AML-193 (cell line): ENCODE measurements around the gene RUVBL1.
"Not testable (repeated sequence)": the region's sequence is repeated elsewhere in the genome, so short reads cannot be mapped to it uniquely, and the experiment has no call there.

Source experiments
- DNase-seq, 2 experiments: peaks; one replicate each; lab custom pipeline; 2025; lab: John Stamatoyannopoulos, UW

The RUVBL1 gene

DNA sequence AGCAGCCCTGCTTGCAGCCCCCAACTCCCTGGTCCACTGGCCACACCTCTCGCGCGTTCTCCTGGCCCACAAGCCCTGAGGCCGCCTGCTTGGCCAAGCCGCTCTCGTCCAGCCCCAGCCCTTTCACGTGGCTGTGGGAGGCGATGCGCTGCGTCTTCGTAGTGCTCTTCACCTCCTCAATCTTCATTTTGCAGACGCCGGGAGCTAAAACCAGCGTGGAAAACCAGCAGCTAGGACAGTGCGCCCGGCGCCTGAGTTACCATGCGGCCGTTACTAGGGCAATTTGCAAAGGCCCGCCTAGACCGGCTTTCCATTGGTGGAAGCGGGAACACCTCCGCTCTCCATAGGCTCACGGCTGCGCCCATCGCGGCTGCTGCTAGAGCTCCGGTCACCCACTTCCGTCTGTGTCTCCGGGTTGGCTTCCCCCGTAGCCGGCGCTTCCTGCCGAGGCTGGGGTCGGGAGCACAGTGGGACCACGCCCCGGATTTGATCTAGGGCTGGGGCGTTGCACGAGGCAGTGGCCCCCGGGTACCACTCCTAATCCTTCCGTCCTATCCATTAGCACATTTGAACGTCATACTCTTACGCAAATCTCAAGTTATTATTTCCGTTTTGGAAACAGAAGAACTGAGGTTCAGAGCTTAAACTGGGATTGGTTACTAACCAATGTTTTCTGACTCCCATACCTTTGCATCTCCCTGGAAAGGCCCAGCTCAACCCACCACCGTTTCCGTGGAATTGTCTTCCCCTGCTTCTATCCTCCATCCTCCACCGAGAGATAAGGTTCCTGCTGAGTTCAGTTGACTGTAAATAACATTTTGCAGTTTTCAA is at the start of gene RUVBL1:
RUVBL1 (minus strand) TSS at position 275 of the 831 bp plus-strand sequence; CDS start at position 187, 88 bp downstream.
- peak; percentile 100 for DNase-seq

DNA sequence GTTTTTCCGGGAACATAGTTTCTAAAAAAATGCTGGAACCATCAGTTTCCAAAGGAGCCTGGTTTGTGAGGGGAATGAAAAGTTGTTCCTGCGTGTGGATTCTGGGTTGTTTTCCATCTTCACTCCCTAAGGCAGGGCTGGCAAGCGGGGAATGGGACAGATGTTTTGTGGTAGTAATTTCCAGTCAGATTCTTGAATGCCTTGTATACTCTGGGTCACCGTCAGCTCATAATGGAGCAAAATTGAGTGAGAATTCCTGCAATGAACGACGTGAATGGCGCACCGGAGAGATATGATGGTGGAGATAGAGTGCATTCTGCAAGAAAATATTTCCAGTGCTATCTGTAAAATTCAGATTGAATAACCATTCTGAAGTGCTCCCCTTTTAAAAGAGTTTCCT is 49.6 kb upstream of the RUVBL1 start:
- no peak for DNase-seq

DNA sequence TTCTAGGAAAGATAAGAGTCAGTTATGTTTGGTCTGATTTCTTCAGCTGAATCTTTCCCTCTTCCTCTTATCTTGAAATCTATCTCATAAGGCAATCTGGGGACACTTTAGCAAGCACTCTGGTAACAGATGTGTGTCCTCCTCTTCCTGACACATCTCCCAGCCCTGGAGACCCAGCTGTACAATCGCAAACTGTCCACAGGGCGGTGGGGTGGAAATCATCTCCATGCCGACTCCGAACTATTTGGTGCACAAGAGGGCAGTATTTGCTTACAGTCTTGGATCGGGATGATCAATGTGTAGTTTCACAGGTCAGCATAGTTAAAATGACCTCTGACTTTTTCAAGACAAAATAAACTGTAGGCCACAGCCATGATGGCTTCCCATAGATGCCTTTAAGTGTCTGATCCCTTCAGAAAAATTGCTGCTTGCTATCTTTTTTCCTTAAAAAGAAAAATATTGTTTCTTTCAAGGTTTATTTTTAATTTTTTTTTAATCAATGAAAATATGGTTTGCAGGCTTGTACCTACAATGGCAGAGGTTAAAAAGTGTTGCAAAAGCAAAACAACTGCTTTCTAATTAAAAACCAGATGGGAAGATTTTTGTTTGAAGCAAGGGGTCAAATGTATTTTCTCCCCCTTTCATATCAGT is 47.4 kb upstream of the RUVBL1 start:
- peak; percentile 70 to 71 for DNase-seq

DNA sequence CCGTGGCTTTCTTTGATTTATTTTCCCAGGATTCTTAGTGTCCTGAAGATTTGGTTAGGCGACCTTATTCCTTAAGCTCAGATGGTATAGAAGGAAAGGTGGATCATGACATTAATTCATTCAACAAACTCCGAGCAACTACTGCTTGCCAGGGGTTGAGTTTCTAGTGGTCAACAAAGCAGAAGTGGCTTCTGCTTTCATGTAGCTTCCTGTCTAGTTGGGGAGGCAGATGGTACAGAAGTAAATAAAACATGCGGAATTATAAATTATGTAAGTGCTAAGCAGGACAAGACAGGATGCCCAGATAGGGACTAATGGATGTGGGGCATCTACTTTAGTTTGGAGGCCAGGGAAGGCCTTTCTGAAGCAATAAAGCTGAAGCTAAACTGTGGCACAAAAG is 45.2 kb upstream of the RUVBL1 start:
- peak in 1 of 2 experiments; percentile 8 for DNase-seq

DNA sequence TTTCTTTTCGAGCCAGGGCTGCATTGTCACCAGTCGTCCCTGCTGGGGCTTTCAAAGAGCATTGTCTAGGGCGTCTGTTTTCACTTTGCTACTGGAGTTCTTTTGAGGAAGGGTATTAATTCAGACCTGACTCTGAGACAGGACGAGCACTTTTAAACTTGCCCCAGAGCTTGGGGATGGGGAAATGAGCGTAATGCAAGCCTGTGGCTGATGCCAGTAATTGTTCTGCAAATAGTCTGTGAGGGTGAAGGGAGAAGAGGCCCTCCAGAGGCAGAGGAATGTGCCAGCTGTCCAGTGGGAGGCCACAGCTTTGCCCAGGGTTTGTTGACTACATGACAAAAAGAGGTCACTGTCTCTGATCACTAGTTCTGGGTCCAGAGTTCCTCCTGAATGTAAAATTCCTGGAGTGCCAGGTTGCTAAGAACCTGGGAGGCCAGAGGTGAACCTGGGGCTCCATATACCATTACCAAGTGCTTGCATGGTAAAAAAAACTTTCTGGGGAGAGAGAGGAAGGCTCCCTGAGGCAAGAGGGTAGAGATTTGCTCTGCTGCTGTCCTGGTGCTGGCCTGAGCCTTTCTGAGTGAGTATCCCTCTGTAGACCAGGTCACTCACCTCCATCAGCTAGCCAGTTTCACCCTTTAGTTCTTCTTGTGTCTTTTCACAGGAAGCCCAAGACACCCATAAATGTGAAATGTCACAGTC is 44.5 kb upstream of the RUVBL1 start:
- no peak for DNase-seq

DNA sequence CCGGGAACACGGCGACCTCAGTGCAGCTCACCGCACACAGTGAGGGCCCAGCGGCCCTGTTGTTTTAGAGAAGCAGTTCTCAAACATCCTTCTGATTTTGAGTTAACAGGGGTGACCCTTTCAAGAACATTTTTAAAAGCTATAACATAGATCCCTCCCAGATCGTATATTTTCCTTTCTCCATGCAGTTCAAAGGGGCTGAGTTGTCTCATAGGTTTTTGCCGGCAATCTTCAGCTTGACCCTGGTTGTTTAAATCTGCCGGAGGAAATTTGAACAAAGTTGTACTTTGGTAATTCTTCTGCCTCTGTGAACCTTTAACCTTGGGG is 44.0 kb upstream of the RUVBL1 start:
- DNase-seq: no peak

DNA sequence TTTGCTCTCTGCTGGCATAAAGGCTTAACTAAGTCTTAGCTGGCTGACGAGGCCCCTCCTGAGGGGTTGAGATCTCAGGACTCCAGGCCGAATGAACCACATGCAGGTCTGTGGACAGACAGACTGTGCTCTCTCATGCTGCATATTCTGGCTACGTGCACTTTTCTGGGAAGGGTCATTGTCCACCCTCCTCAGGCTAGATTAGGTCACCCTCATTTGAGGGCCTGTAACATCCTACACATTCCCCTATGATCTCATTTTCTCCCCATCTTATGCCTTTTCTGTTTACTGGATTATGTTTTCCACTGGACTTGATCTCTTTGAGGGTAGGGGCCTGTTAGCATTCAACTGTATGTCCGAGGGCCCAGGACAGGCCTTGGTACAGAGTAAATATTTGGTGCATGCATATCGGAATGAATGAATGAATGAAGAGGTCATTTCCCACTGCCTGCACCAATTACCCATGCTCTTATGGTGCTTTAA is 43.4 kb upstream of the RUVBL1 start:
- no peak for DNase-seq

DNA sequence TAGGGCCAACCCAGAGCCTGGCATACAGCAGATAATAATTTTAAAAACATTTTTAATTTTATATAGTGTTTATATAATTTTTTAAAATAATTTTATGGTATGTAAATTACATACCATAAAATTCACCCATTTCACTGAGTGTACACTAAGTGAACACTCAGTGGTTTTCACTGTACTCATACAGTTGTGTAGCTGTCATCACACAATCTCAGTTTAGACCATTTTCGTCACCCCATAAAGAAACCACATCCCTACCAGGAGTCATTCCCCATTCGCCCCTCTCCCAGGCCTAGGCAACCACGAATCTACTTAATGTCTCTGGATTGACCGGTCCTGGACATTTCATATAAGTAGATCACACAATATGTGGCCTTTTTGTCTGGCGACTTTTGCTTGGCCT is 39.8 kb upstream of the RUVBL1 start:
- DNase-seq: no peak

DNA sequence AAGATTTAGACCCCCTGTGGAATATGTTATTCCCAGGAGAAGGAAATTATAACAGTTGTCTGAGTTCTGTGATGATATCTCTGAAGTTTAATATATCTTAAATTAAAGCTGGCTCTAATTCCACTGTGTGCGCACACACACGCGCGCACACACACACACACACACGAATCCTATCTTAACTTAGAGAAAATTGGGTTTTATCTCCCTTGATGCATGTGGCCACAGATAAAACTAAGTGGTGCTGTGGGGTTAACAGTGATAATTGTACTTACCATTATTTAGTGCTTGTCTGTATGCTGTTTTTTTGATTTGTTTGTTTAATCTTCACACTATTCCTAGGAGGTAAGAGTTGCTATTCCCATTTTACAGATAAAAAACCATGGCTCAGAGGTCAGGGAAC is 37.0 kb upstream of the RUVBL1 start:
- no peak for DNase-seq

DNA sequence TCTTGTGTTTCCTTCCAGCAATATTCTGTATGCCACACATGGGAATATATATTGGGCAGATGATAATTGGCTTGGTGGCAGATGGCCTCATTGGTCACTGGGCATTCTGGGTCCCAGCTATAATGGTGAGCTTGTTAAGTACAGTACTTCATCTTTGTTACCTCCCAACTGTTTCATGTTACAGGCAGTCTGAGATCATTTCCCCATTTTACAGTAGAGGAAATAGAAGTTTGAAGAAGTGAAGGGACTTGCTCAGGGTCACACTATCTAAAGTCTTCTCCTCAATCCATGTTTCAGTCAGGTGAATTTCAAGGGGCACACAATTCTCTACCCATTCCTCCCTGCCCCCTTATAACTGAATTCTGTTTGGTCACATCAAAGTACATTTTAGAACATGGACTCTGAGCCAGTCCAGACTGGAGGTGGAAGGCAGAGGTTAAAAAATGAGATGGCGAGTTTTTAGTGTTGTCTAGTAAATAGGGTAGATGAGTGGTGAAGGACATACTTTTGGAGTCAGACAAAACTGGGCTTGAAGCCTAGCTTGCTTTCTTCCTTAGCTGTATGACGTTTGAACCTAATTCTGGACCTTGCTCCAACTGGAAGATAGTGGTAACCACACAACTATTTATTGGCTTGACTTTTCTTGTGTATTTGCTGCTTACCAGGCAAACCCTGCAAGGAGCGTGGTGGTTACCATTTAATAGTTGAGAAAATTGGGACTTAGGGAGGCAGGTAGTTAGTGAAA is 32.2 kb upstream of the RUVBL1 start:
- DNase-seq: peak; percentile 69 to 85

DNA sequence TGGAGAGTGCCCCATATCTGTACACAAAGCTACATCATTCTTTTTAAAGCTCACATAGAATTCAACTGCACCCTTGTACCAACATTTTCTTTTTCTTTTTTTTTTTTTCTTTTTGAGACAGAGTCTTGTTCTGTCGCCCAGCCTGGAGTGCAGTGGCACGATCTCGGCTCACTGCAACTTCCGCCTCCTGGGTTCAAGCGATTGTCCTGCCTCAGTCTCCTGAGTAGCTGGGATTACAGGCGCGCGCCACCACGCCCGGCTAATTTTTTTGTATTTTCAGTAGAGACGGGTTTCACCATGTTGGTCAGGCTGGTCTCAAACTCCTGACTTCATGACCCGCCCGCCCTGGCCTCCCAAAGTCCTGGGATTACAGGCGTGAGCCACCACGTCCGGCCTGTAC is 30.7 kb upstream of the RUVBL1 start:
- DNase-seq: not testable (repeated sequence)

DNA sequence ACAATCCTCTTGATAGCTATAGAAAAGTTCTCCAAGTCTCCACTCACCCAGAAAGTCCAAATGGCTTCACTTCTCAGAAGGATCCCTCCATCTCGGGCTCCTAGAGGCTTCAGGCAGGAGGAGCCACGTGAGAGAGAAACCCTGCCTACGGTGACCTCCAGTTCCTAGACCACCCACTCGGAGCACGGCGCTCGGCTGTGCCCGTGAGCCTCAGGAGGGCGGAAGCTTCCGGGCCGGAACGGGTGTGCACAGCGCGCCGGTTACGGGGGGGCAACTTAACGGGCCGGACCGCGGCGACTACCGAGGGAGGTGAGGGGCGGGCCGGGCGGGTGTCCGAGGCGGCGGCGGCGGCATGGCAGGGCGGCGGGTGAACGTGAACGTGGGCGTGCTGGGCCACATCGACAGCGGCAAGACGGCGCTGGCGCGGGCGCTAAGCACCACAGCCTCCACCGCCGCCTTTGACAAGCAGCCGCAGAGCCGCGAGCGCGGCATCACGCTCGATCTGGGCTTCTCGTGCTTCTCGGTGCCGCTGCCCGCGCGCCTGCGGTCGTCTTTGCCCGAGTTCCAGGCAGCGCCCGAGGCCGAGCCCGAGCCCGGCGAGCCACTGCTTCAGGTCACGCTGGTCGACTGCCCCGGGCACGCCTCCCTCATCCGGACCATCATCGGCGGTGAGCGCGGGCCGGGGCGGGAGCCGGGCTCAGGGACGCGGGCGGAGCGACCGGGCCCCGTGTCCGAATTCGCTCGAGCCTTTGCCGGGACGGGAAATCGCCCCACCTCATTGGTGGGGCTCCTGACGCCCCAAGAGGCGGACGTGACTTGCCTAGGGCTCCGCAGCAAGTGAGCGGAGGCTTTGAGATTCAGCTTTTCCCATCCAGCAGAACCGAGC is 29.8 kb upstream of the RUVBL1 start, which contains the start of gene EEFSEC:
EEFSEC (plus strand) TSS at position 326 of the 886 bp plus-strand sequence; CDS start at position 353, 27 bp downstream.
- DNase-seq: peak; percentile 56 to 68

DNA sequence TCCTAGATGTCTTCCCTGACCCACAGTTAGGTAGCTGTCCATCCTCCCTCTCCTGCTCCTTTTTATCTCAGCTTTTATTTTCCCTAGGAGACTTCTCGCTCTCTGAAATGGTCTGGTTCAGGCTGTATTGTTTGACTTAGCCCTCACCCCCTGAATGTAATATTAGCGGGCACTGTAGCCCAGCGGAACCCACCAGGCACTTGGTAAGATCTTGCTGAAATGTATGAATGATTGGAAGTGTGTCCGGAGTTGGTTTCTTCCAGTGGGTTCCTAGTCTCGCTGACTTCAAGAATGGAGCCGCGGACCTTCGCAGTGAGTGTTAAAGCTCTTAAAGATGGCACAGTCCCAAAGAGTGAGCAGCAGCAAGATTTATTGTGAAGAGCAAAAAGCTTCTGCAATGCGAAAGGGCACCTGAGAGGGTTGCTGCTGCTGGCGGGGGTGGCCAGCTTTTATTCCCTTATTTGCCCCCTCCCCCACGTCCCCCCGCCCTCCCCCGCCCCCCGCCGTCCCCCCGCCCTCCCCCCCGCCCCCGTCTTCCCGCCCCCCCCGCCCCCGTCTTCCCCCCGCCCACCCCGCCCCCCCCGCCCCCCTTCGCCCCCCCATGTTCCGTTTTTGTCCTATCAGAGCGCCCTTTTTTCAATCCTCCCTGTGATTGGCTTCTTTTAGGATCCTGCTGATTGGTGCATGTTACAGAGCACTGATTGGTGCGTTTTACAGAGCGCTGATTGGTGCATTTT is 29.0 kb upstream of the RUVBL1 start:
- DNase-seq: no peak

DNA sequence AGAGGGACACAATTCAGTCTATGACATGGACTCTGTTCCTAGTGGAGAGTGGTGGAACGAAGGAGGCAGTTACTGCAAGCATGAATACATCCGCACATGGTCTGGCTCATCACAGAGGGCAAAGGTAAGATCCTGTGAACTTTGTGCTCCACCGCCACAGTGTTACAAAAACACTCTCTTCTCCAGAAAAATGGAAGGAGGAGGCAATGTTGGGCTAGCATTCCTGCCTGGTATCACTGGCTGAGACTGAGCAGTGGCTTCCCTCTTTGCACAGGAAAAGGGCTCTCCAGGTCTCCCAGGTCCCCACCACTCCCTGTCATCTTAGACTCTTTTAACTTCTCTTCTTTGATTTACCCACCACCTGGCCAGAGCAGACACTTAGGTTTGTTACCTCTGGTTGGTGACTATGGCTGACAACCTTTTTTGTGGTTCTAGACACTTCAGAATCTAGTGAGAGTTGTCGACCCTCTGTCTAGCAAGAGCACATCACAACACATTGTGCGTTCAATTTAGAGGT is 28.2 kb upstream of the RUVBL1 start:
- no peak for DNase-seq

DNA sequence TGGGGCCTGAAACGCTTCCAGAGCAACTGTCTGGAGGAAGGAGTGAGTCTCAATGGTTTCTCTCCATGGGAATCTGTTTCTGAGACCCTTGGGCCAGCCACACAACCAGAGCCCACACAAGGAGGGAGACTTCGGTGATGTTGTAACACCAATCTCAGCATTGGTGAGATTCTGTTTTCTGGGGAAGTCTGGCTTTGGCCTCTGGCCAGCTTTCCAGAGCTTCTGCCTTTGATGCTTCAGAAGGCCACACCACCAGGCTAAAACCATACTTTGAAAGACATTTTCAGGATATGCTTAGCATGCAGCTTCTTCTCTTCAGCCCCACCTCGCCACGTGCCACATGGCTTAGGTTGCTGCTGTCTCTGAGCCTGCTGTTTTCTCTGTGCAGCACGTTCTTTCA is 26.0 kb upstream of the RUVBL1 start:
- DNase-seq: no peak

DNA sequence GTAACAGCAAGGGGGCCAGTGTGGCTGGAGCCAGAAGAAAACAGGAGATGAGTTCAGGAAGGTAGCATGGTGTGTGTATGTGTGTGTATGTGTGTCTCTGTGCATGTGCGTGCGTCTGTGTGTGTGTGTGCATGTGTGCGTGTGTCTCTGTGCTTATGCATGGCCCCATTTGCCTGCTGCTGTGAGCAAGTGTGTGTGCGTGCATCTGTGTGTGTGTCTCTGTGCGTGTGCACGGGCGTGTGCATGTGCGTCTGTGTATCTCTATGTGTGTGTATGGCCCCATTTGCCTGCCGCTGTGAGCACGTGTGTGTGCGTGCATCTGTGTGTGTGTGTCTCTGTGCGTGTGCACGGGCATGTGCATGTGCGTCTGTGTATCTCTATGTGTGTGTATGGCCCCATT is 22.6 kb upstream of the RUVBL1 start:
- DNase-seq: no peak

DNA sequence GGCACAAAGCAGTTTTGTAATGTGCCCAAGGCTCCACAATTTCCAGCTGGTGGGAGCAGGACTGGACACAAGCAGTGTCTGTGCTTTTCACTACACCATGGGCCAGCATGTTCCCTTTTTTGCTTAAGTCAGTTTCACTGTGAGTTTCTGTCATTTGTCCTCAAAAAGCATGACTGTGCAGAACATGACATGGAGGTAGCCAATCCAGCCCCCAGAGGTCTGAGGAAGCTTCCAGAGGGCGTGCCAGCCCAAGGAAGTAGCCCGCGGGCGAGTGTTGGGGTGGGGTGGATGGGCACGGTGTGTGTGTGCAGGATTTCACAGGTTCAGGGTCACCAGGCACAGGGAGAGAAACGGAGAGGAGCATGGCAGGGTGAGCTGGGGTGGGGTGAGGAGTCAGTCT is 21.7 kb upstream of the RUVBL1 start:
- peak; percentile 83 to 92 for DNase-seq

DNA sequence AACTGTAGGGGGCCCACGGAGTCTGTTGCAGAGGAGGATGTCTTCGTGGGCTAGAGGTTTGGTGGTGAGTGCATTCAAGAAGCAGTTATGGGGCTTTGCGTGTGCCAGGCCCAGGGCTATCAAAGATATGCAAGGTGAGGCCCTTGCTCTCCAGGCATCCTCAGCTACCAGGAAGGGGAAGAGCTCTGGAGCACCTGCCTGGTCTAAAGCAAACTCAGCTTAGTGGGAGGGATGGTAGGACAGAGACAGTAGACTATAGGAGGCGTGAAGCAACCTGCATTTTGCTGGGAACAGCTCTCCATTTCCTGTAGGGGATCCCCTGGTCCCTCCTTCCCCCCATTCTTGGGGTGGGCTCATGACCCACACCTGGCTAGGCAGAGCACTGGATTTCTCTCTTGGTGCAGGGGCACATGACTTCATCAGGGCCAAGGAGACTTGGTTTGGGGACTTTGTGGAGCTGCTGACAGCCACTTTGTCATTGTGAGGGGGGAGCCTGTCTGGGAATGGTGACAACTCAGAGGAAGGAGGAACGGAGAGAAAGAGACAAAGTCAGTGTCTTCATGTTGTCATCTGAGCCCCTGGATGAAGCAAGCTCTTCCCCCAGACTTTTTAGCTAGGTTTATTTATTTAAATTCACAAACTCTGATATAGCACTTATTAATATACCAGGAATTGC is 21.0 kb upstream of the RUVBL1 start:
- DNase-seq: no peak

DNA sequence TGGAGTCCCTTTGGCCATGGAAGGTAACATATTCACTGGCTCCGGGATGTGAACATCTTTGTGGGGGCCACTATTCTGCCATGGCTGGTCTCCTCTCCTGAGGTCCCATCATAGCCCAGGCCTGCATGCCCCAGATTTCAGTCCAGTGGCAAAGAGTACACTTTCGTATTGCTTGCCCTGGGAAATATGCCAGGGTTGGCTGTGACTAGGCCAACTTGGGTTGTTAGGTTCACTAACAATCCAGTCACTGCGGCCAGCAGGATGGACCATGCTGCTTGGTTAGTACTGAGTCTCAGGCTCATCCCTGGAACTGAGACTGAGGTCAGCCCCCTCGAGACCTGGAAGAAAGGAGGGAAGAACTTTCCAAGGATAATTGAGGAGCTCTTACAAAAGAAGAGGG is 19.9 kb upstream of the RUVBL1 start:
- DNase-seq: no peak
